Loucy (cell line): ENCODE measurements around the gene SRD5A1.

Experiments used
- H2AFZ ChIP-seq: fragments of 200-600 bp; sonication (generic); 2 replicates; pipeline ENCODE4 v1.6.0; 2016; ENCODE audit warnings: antibody characterized with exemption, mild to moderate bottlenecking, low read length, moderate library complexity
- H3F3A ChIP-seq: fragments of 200-600 bp; 2 replicates; pipeline ENCODE4 v1.6.0; 2016; ENCODE audit warnings: antibody characterized with exemption, low read depth, mild to moderate bottlenecking
- H3K27me3 ChIP-seq: fragments of 200-600 bp; sonication (generic); 2 replicates; pipeline ENCODE4 v1.6.1; 2014; ENCODE audit warnings: low read length, mild to moderate bottlenecking; ENCODE audit not compliant: insufficient read depth, poor library complexity, severe bottlenecking
- H3K36me3 ChIP-seq: fragments of 200-600 bp; sonication (generic); 2 replicates; pipeline ENCODE4 v1.6.1; 2016; ENCODE audit warnings: low read length; ENCODE audit not compliant: insufficient read depth
- H3K4me1 ChIP-seq: fragments of 200-600 bp; sonication (generic); 2 replicates; pipeline ENCODE4 v1.5.1; 2014; ENCODE audit warnings: low read length, mild to moderate bottlenecking; ENCODE audit not compliant: insufficient read depth, poor library complexity, severe bottlenecking
- H3K4me2 ChIP-seq: fragments of 200-600 bp; sonication (generic); 2 replicates; pipeline ENCODE4 v1.6.0; 2014; ENCODE audit warnings: antibody characterized with exemption, low read length, low read depth, mild to moderate bottlenecking; ENCODE audit not compliant: poor library complexity, severe bottlenecking
- H3K4me3 ChIP-seq: fragments of 200-600 bp; sonication (generic); 2 replicates; pipeline ENCODE4 v1.5.1; 2014; ENCODE audit warnings: low read length, mild to moderate bottlenecking, mixed read lengths; ENCODE audit not compliant: poor library complexity, severe bottlenecking
- H3K79me2 ChIP-seq: fragments of 200-600 bp; sonication (generic); 2 replicates; pipeline ENCODE4 v1.6.1; 2014; ENCODE audit warnings: low read length; ENCODE audit not compliant: insufficient read depth
- H3K9ac ChIP-seq: fragments of 200-600 bp; sonication (generic); 2 replicates; pipeline ENCODE4 v1.6.0; 2014; ENCODE audit warnings: mild to moderate bottlenecking, low read depth, low read length, moderate library complexity; ENCODE audit not compliant: poor library complexity, severe bottlenecking
- H3K9me2 ChIP-seq: fragments of 200-600 bp; sonication (generic); replicated peaks from 2 replicates; pipeline ENCODE4 v1.6.1; 2016; ENCODE audit warnings: low read depth, low read length, mixed read lengths
- H3K9me3 ChIP-seq: fragments of 200-600 bp; sonication (generic); 2 replicates; pipeline ENCODE4 v1.6.1; 2014; ENCODE audit warnings: mild to moderate bottlenecking, antibody characterized with exemption, low read length, low read depth; ENCODE audit not compliant: insufficient read depth
- H4K20me1 ChIP-seq: fragments of 200-600 bp; sonication (generic); 2 replicates; pipeline ENCODE4 v1.6.0; 2014; ENCODE audit warnings: antibody characterized with exemption, low read length, mild to moderate bottlenecking; ENCODE audit not compliant: insufficient read depth, poor library complexity, severe bottlenecking
- EZH2phosphoT487 ChIP-seq: fragments of 200-600 bp; IDR thresholded peaks from 2 replicates; pipeline ENCODE4 v1.6.1; 2018; ENCODE audit warnings: antibody characterized with exemption, mild to moderate bottlenecking, moderate library complexity, borderline replicate concordance
- TF ChIP-seq, protein P1 (sequence below): fragments of 200-600 bp; sonication (generic); conservative IDR thresholded peaks from 2 replicates; pipeline ENCODE4 v1.5.1; 2014; ENCODE audit warnings: mild to moderate bottlenecking, antibody characterized with exemption, low read length

SRD5A1 gene

DNA sequence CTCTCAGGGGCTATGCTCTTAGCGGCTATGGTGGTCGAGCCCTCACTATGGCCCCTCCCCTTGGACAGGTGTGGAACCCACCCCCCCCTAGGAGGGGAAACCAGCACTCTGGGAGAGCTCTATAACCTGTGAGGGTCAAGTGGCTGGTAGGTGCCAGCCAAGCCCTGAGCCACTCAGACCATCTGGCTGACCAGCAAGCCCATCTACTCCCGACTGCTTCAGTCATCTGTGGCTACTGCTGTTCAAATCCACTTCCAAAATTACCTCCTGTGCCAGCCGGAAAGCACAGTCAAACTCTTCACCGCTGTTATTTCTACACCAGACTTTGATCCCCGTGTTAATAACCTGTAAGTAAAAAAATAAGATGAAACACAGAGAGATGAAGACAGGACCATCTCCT, 28.9 kb upstream of the SRD5A1 start:
- TF ChIP-seq EZH2phosphoT487: no peak
- TF ChIP-seq, protein P1, sequence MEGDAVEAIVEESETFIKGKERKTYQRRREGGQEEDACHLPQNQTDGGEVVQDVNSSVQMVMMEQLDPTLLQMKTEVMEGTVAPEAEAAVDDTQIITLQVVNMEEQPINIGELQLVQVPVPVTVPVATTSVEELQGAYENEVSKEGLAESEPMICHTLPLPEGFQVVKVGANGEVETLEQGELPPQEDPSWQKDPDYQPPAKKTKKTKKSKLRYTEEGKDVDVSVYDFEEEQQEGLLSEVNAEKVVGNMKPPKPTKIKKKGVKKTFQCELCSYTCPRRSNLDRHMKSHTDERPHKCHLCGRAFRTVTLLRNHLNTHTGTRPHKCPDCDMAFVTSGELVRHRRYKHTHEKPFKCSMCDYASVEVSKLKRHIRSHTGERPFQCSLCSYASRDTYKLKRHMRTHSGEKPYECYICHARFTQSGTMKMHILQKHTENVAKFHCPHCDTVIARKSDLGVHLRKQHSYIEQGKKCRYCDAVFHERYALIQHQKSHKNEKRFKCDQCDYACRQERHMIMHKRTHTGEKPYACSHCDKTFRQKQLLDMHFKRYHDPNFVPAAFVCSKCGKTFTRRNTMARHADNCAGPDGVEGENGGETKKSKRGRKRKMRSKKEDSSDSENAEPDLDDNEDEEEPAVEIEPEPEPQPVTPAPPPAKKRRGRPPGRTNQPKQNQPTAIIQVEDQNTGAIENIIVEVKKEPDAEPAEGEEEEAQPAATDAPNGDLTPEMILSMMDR: no peak
- Histone ChIP-seq H3K79me2 (no peaks in the 10 kb centered on the region), H2AFZ (no peak overlapping the region), H3K4me3 (no peak overlapping the region), H3K4me2 (no peak overlapping the region), H3K9me3 (no peaks in the 10 kb centered on the region), H4K20me1 (no peaks in the 10 kb centered on the region), H3K4me1 (no peaks in the 10 kb centered on the region), H3K36me3 (peaks cover 95% of the 10 kb centered on the region; the same call in 1 of the 2 replicates), H3K27me3 (no peaks in the 10 kb centered on the region), H3F3A (no peaks in the 10 kb centered on the region), H3K9ac (no peak overlapping the region), H3K9me2 (no peaks in the 10 kb centered on the region)

DNA sequence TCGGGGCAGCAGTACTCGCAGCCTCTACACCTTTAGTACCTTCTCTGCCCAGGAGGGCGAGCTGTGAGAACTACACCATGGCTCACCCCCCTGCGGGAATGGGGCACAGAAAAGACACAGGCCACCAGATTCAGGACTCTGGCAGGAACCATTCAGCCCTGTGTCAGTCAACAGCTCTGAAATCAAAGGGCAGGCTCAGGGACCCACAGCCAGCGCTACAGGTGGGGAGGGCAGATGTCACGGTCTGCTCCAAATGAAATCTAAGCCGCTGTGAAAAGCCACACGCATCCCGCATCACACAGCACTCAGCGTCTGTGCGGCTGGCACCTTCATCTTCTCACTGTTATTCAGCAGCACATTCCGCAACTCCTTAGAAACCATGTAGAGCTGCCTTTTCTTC, 28.3 kb upstream of the SRD5A1 start:
- Histone ChIP-seq H3K4me2 (no peak overlapping the region), H3K4me1 (no peaks in the 10 kb centered on the region), H3K9me2 (no peaks in the 10 kb centered on the region), H4K20me1 (no peaks in the 10 kb centered on the region), H3K9ac (no peak overlapping the region), H3K27me3 (no peaks in the 10 kb centered on the region), H3K79me2 (no peaks in the 10 kb centered on the region), H3F3A (no peaks in the 10 kb centered on the region), H3K4me3 (no peak overlapping the region), H3K36me3 (peaks cover 95% of the 10 kb centered on the region; the same call in 1 of the 2 replicates), H2AFZ (no peak overlapping the region), H3K9me3 (no peaks in the 10 kb centered on the region)
- TF ChIP-seq, protein P1: no peak
- TF ChIP-seq EZH2phosphoT487: no peak

DNA sequence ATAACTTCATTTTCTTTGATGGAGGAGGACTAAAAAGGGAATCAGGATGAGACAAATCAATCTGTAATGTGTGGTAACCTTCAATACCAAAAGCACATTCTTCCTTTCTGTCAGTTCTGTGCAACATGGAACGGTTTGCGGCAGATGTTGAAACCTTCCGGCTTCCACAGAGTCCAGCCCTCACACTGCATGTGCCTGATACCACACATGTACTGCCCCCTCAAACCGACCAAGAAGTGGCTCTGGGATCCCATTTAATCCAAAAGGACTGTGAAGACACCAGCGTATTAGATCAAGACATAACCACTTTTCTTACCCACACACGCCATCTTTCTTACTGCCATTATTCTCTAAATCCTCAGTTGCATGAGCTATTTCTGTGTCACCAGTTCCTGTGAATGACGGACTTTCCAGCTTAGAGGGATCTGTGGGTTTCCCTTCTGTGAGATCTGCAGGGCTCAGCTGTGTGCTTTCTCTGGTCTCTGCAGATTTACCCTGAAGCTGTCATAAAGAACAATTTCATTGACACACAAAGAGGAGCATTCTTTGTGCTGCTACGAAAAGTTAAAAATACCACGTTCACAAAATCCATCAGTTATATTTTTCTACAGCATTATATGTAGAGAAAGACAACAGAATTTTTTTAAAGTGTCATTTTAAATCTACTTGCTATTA, 26.2 kb upstream of the SRD5A1 start:
- Histone ChIP-seq H3K27me3 (no peaks in the 10 kb centered on the region), H3K9me3 (no peaks in the 10 kb centered on the region), H2AFZ (no peak overlapping the region), H3K4me1 (no peaks in the 10 kb centered on the region), H3K36me3 (peaks cover 95% of the 10 kb centered on the region; the same call in 1 of the 2 replicates), H3K4me2 (no peak overlapping the region), H3K9me2 (no peaks in the 10 kb centered on the region), H3K79me2 (peaks cover 3% of the 10 kb centered on the region; the same call in 1 of the 2 replicates), H3F3A (no peaks in the 10 kb centered on the region), H3K9ac (no peak overlapping the region), H4K20me1 (peaks cover 4% of the 10 kb centered on the region), H3K4me3 (no peak overlapping the region)
- TF ChIP-seq, protein P1: no peak
- no peak for TF ChIP-seq EZH2phosphoT487
